ENCODE measurements around the gene WAS. TPM values are rescaled to one million over a fixed set of nuclear protein-coding genes. Genes with fewer than 3 reads are reported as not detected.

The WAS gene
- polyA plus RNA-seq, 1 donor from 2014 or later: 26.5 TPM

DNA sequence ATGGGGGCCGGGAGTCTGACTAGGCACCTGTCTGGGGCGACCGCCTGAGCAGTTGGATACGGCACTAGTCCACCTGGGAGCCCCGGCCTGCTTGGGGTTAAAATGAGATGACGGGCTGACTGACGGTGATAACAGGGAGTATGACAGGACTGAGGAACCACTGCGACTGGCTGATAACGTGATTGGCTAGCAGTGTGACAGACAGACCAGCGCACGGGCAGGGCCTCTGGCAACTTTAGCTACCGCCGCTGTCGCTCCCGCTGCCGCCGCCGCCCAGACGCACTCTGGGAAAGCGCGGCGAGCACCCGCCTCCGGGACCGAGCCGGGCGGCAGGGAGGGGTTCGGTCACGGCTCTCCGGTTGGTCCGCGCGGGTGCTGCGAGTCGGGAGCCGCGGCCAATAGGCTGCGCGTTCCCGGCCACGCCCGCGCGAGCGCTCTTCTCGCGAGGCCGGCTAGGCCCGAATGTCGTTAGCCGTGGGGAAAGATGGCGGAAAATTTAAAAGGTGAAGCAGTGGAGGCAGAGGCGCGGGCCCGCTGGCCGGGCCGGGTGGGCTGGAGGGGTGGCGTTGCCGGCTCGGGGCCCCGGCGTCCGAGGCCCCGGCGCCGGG is 12.8 kb downstream of the WAS start, which contains the start of gene SUV39H1:
SUV39H1 (plus strand) TSS at position 434 of the 608 bp plus-strand sequence; CDS start at position 485, 51 bp downstream.
- no peaks in the 10 kb centered on the region for H3K27me3 Mint-ChIP-seq
- H3K4me3 Mint-ChIP-seq: peak within 1 kb of the TSS; percentile 78 to 95 (median 90)
- H3K9me3 Mint-ChIP-seq: no peaks in the 10 kb centered on the region
- H3K36me3 Mint-ChIP-seq: no peaks in the 10 kb centered on the region
- H3K4me1 Mint-ChIP-seq: peaks cover 0 to 13% (median 9%) of the 10 kb centered on the region in 3 donors
- H3K27ac Mint-ChIP-seq: peak within 1 kb of the TSS; percentile 54 to 85 (median 76)

DNA sequence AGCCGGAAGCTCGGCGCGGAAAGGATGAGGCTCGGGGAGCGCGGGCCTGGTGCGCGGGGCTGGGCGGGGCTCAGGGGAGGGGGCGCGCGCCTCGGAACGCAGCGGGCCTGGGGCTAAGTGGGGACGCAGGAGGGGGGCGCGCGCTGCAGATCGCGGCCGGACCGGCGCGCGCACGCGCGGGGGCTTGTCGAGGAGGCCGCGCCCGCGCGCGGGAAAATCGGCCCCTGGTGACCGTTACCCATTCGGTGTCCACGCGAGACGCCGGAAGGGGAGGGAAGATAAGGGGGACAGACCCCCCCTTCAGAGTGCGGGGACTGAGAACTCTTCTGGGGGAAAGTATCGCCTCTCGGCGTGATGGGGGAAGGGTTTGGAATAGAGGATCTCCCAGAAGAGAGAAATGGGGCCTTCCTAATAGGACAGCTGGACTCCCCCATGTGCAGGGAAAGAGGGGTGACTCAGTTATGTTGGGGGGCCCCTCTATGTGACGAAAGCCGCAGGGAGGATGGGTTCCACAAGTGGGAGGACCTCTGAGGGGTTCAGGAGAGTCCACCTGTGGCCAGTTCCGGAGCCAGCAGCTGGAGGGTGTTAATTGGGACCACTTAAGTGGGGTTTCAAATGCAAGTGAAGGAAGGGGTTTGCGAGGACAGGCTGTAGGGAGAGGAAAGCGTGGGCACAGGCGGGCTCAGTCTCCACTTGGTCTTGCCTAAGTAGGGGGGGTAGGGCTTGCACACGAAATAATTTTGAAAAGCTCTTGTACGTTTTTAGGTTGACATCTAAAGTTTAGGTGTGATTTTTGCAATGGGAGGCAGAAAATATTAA is 13.5 kb downstream of the WAS start:
- H3K4me1 Mint-ChIP-seq: peaks cover 0 to 13% (median 9%) of the 10 kb centered on the region in 3 donors
- H3K9me3 Mint-ChIP-seq: no peaks in the 10 kb centered on the region
- H3K27me3 Mint-ChIP-seq: no peaks in the 10 kb centered on the region
- H3K36me3 Mint-ChIP-seq: no peaks in the 10 kb centered on the region
- peak overlapping the region; percentile 65 to 95 (median 82) for H3K4me3 Mint-ChIP-seq
- H3K27ac Mint-ChIP-seq: peak overlapping the region; percentile 31 to 80 (median 54)

DNA sequence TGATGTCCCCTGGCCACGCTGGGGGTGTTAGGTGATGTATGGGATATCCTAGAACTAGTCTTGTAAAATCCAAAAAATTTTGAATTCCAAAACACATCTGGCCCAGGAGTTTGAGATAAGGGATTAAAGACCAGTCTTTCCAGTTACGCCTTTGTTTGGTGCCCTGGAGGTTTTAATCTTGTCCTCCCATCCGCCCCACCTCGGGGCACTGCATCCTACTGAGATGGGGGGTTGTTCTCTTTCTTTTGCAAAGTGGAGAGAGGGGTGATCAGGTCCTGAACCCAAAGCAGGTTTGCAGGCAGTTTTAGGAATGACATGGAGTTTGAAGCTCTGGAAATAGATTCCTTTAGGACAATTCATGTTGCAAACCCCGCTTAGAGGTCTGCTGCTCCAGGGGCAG is 14.7 kb downstream of the WAS start:
- H3K9me3 Mint-ChIP-seq: no peaks in the 10 kb centered on the region
- peak overlapping the region in 1 of 4 donors; percentile 67 for H3K4me3 Mint-ChIP-seq
- no peaks in the 10 kb centered on the region for H3K36me3 Mint-ChIP-seq
- H3K27me3 Mint-ChIP-seq: no peaks in the 10 kb centered on the region
- H3K4me1 Mint-ChIP-seq: peaks cover 0 to 13% (median 9%) of the 10 kb centered on the region in 3 donors
- peak overlapping the region in 1 of 3 donors; percentile 31 for H3K27ac Mint-ChIP-seq

DNA sequence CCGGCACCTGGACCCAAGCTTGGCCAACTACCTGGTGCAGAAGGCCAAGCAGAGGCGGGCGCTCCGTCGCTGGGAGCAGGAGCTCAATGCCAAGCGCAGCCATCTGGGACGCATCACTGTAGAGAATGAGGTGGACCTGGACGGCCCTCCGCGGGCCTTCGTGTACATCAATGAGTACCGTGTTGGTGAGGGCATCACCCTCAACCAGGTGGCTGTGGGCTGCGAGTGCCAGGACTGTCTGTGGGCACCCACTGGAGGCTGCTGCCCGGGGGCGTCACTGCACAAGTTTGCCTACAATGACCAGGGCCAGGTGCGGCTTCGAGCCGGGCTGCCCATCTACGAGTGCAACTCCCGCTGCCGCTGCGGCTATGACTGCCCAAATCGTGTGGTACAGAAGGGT is 16.6 kb downstream of the WAS start:
- Mint-ChIP-seq H3K27ac (no peak overlapping the region), H3K4me1 (peaks cover 0 to 11% (median 11%) of the 10 kb centered on the region in 3 donors), H3K4me3 (no peak overlapping the region), H3K27me3 (no peaks in the 10 kb centered on the region), H3K36me3 (no peaks in the 10 kb centered on the region), H3K9me3 (no peaks in the 10 kb centered on the region)

DNA sequence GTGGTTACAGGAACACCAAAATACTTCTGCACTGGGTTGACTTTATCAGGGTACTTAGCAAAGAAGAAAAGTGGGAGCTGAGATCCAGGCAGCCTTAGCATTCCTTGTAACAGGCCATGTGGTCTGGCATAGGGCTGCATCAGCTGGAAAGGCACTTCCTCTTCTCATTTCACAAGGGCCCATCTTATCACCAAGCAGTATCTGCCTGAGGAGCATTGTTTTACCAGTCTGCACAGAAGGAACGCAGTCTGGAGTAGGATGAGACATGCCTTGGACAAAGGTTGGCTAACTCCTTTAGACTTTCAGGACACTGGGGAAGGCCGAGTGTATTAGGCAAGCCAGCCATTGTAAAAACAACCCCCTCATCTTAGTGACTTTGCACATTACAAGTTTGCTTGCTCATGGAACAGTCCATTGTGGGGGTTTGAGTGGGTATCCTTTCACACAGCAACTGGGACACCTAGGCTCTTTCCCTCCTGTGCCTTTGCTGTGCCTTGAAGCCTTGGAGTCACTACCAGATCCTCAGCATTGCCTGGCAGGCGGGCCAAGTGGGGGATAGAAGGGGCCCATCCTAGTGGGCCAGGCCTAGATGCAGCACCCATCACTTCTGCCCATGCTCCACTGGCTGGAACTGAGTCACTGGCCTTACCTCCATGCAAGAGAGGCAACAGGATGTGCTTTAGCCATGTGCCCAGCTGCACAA is 17.5 kb downstream of the WAS start:
- H3K36me3 Mint-ChIP-seq: no peaks in the 10 kb centered on the region
- peaks cover 0 to 11% (median 7%) of the 10 kb centered on the region in 3 donors for H3K4me1 Mint-ChIP-seq
- no peak overlapping the region for H3K27ac Mint-ChIP-seq
- H3K9me3 Mint-ChIP-seq: no peaks in the 10 kb centered on the region
- no peak overlapping the region for H3K4me3 Mint-ChIP-seq
- H3K27me3 Mint-ChIP-seq: no peaks in the 10 kb centered on the region

DNA sequence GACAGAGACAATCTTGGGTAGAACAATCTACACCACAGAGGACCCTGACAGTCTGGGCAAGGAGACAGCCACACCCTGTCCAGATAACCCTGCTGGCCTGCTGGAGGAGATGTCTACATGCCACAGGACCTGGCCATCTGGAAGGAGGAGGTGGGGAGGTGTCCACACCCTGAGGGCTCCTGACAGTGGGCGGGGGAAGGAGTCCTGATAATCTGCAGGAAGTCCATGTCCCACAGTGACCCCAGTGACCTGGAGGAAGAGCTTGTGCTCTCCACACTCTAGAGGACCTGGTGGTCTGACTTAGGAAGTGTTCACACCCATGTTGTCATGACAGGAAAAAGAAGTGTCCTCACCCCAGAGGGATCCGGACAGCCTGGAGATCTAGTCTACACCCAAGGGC is 18.4 kb downstream of the WAS start:
- no peak overlapping the region for H3K4me3 Mint-ChIP-seq

DNA sequence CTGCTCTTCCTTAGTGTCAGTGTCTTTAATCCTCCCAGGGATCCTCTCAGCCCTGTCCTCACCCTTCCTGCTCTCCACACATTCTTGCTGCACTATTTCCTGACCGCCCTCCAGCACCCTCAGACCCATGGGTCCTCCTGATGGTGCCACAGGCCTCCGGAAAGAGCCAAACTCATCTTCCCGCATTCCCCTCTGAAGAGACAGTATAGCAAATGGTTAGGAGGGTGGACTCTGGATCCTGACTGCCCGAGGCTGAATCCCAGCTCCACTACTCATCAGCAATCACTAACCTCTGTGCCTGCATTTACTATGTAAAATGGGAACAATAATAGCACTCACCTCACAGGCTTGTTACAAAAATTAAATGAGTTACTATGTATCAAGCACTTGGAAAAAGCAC is 19.1 kb downstream of the WAS start:
- Mint-ChIP-seq H3K4me3 (no peak overlapping the region), H3K27ac (peak overlapping the region in 1 of 3 donors; percentile 13), H3K36me3 (no peaks in the 10 kb centered on the region), H3K9me3 (no peaks in the 10 kb centered on the region), H3K27me3 (no peaks in the 10 kb centered on the region), H3K4me1 (peaks cover 0 to 5% (median 1%) of the 10 kb centered on the region in 3 donors)

More for the DNA sequence above, 18.4 kb downstream of the WAS start:
- Mint-ChIP-seq H3K9me3 (no peaks in the 10 kb centered on the region), H3K4me1 (peaks cover 0 to 9% (median 7%) of the 10 kb centered on the region in 3 donors), H3K27ac (no peak overlapping the region), H3K27me3 (no peaks in the 10 kb centered on the region), H3K36me3 (no peaks in the 10 kb centered on the region)

DNA sequence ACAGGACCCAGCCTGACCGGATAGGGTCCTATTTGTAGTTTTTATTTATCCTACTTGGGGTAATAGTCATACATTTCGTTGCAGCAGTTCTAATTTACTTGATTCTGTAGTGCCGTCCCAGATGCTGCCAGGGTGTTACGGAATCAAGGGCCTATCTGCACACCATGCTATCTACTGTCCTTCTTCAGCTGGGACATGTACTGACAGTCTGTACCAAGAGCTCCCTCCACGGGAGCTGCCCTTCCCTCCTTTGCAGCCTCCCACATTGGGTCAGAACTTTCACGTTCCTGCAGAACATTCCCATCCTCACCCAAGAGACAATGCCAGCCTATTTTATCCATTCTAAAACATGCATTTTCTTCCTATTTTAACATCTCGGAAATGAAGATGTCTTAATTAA is 19.6 kb downstream of the WAS start:
- Mint-ChIP-seq H3K36me3 (no peaks in the 10 kb centered on the region), H3K4me1 (peaks cover 0 to 4% (median 3%) of the 10 kb centered on the region in 3 donors), H3K27ac (no peak overlapping the region), H3K9me3 (no peaks in the 10 kb centered on the region), H3K27me3 (peaks cover 1% of the 10 kb centered on the region), H3K4me3 (no peak overlapping the region)

DNA sequence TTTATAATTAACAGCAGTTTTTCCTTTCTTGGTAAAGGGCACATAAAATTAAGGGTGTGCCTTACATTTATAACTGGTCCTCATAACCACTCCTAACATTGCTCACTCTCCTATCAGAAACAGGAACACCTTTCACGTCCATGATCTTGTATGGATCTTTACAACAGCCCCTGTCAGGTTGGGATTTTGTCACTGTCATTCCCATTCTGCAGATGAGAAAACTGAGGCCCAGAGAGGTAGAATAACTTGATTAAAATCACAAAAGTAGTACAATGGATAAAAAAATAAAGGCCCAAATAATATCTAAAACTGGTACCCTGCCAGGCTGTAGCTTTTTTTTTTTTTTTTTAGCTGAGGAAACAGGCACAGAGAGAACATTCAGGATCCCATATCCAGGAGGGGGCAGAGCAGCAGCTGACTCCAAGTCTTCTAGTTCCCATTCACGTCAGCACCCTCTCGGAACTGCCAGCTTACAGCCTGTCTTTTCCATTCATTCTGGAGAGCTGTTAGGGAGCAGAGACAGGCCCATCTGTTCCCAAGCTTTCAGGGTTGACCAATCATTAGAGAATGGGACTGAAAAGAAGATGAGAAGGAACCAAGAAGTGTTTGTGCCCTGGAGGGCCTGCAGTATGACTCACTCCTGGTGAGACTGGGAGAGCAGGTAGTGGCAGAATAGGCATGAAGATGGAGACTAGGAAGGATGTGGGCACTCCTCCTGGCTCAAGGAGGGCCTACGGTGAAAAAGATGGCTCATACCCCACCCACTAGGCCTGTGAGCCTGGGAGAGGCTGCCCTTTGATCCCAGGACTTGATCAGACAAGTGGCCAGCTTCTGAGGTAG is 20.3 kb downstream of the WAS start:
- Mint-ChIP-seq H3K4me3 (no peak overlapping the region), H3K27ac (peak overlapping the region in 1 of 3 donors; percentile 10), H3K9me3 (no peaks in the 10 kb centered on the region), H3K27me3 (peaks cover 3% of the 10 kb centered on the region), H3K36me3 (no peaks in the 10 kb centered on the region), H3K4me1 (peaks cover 1 to 5% (median 3%) of the 10 kb centered on the region in 3 donors)

DNA sequence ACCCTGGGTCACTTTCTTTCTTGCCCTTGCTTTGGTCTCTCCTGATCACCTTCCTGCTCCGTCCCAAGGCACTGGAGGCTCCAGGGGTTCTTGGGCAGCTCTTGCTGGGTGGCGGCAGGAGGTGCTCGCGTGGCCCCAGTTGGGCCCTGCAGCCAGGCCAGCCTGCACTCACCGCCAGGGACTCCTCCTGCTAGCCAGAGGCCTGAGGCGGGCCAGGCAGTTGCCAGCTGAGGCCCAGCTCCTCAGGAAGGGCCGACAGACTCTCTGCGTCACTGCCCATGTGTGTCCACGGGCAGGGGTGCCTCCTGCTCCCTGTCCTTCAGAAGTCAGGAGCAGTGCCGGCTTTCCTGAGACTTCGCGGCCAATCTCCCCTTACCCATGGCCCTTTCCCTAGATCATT is 22.3 kb downstream of the WAS start:
- H3K27me3 Mint-ChIP-seq: peaks cover 3% of the 10 kb centered on the region
- H3K4me3 Mint-ChIP-seq: no peak overlapping the region
- no peaks in the 10 kb centered on the region for H3K36me3 Mint-ChIP-seq
- no peak overlapping the region for H3K27ac Mint-ChIP-seq
- peaks cover 1 to 5% (median 3%) of the 10 kb centered on the region in 3 donors for H3K4me1 Mint-ChIP-seq
- no peaks in the 10 kb centered on the region for H3K9me3 Mint-ChIP-seq

DNA sequence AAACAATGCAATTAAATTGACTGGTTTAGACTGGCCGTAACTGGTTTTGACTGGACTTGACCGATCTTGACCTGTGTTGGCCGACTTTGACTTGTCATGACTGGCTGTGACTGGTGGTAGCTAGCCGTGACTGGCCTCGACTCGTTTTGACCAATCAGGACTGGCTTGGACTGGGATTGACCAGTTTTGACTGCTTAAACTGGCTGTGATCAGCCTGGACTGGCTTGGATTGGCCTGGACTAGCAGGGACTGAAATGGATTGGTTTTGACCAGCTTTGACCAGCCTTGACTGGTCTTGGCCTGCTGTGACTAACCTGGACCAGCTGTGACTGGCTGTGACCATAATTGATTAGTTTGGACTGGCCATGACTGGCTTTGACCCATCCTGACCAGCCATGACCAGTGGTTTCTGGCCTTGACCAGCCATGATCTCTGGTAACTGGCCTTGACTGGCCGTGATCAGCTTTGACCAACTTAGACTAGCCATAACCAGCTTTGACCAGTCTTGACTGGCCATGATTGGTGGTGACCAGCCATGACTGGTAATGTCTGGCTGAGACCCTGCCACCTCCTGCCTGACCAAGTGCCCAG is 26.0 kb downstream of the WAS start:
- Mint-ChIP-seq H3K4me3 (no peak overlapping the region), H3K27ac (no peak overlapping the region), H3K36me3 (no peaks in the 10 kb centered on the region), H3K9me3 (no peaks in the 10 kb centered on the region), H3K27me3 (peaks cover 3% of the 10 kb centered on the region), H3K4me1 (peaks cover 0 to 5% (median 1%) of the 10 kb centered on the region in 3 donors)

DNA sequence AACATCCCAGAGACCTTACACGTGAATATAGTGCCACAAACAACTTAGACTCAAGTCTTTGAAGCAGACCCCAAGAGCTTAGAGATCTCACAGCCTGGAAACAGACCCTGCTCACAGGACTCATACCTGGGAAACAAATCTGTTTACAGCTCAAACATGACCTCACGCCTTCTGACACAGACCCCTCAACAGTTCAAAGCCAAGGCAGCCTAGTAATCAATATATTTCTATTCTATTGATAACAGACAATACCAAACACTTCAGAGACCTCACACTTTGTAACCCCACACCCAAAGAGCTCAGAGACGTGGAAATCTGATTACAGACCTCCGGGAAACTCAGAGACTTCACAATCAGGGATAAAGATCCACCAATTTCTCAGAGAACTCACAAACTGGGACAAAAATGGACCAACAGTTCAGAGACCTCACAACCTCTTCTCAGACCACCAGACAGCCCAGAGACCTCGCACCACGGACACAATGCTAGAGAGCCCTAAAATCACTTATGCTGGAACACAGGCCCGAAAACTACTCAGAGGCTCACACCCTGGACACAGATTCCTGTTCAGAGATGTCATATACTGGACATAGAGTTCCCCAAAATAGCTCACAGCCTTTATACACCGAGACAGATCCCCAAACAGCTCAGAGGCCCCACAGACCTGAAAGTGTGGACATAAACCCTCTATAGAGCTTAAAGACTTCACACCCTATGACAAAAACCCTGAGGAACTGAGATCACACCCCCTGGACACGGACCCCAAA is 27.7 kb downstream of the WAS start:
- peaks cover 3% of the 10 kb centered on the region for H3K27me3 Mint-ChIP-seq
- no peak overlapping the region for H3K4me3 Mint-ChIP-seq
- H3K36me3 Mint-ChIP-seq: no peaks in the 10 kb centered on the region
- H3K9me3 Mint-ChIP-seq: no peaks in the 10 kb centered on the region
- H3K4me1 Mint-ChIP-seq: peaks cover 0 to 5% (median 1%) of the 10 kb centered on the region in 3 donors
- H3K27ac Mint-ChIP-seq: no peak overlapping the region

DNA sequence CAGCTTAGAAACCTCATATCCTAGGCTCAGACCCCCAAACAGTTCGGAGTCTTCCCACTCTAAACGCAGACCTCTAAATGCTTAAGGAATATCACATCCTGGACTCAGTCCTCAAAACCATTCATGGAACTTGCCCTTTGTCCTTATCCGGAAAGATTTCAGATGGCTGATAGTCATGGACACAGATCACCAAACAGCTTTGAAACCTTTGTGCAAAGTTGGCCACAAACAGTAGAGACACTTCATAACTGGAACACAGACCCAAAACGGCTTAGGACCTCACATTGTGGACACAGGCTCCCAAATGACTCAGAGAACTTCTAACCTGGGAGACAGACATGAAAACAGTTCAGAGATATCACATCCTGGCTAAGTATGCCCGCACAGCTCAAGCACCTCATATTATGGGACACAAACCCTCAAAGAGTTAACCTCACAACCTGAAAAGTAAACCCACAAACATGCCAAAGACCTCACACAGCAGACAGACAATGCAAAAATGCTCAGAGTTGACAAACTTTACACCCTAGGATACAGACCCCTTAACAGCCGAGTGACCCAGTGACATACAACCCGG is 28.4 kb downstream of the WAS start:
- H3K27ac Mint-ChIP-seq: no peak overlapping the region
- no peaks in the 10 kb centered on the region for H3K9me3 Mint-ChIP-seq
- peaks cover 0 to 5% (median 1%) of the 10 kb centered on the region in 3 donors for H3K4me1 Mint-ChIP-seq
- peaks cover 3% of the 10 kb centered on the region for H3K27me3 Mint-ChIP-seq
- no peaks in the 10 kb centered on the region for H3K36me3 Mint-ChIP-seq
- no peak overlapping the region for H3K4me3 Mint-ChIP-seq
